ENCODE measurements around the gene TBX1.

TBX1 gene

GRCh38 chr22:19801340-19802000, 40.9 kb downstream of the TBX1 start:
- no peak for DNase-seq

DNA sequence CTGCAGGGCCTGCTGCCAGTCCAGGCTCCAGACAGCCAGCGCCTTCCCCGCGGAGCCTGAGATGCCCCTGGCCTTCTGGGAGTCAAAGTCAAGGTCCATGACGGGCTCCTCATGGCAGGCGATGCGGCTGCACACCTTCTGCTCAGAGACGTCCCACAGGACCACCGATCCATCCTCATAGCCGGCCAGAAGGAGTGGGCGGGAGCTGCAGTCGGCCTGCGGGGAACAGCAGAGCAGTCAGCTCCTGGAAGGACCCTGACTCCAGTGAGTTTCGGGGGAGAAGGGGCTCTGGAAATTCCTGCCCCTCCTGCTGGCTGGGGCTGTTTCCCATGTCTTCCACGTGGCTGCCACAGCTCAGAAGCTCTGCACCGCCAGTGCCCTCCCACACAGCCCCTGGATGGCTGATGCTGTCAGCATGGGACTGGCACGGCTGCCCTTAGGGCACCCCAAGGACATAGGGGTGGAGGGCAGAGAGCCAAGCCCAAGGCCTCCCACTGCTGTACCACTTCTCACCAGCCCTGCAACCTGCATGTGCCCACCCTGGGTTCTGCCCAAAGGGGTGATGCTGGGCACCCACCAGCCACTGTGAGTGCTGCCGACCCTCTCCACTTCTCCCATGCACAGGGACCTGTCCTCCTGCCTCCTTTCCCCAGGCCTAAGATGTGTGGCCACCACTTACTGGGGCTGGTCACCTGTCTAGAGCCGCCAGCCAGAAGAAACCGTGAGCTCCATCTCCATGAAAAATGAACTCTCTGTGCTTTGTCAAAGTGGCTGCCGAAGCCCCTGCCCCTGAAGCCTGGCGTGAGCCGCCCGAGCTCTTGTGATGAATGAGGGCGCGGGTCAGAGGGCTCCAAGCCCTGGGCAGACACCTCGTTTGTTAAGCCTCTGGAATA, 41.7 kb downstream of the TBX1 start:
- no peak for DNase-seq

DNA sequence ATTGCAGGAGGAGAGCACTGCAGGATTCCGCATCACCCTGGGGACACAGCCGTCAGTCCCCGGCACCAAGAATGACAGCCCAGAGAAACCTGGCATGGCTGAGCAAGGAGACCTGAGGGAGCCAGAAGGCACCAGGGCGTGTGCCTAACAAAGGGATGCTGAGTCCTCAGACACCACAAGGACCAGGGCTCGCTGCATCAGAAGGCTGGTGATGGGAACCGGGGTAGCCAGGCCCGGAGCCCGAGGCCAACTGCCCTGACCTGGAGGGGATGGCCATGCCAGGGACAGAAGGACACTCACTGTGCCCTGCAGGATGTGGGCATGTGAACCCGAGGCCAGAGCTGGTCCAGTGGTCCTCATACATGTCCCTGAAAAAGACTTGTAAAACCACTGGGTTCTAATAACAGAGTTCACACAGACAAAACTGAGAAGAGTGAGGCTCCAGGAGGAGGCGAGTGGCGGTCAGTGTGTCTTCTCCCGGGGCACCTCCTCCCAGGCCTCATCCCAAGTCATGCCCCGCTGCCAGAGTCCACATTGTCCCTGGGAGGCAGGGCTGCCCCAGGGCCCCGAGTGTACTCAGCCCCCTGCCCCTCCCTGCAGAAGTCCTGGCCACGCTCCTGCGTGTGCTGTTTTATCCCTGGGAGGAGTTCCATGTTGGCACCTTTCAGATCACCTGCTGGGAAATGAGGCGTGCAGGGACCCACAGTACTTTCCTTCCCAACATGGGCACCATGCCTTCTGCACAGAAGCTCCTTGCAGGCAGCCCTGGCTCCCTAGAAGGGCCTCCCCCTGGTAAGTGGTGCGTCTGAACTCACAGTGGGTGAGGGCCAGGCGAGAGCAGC, 42.5 kb downstream of the TBX1 start:
- no peak for DNase-seq

- DNase-seq = no peak
Measured at GRCh38 chr22:19803736-19804267, 43.2 kb downstream of the TBX1 start.

- DNase-seq = no peak
Measured at GRCh38 chr22:19805821-19806212, 45.2 kb downstream of the TBX1 start.

DNA sequence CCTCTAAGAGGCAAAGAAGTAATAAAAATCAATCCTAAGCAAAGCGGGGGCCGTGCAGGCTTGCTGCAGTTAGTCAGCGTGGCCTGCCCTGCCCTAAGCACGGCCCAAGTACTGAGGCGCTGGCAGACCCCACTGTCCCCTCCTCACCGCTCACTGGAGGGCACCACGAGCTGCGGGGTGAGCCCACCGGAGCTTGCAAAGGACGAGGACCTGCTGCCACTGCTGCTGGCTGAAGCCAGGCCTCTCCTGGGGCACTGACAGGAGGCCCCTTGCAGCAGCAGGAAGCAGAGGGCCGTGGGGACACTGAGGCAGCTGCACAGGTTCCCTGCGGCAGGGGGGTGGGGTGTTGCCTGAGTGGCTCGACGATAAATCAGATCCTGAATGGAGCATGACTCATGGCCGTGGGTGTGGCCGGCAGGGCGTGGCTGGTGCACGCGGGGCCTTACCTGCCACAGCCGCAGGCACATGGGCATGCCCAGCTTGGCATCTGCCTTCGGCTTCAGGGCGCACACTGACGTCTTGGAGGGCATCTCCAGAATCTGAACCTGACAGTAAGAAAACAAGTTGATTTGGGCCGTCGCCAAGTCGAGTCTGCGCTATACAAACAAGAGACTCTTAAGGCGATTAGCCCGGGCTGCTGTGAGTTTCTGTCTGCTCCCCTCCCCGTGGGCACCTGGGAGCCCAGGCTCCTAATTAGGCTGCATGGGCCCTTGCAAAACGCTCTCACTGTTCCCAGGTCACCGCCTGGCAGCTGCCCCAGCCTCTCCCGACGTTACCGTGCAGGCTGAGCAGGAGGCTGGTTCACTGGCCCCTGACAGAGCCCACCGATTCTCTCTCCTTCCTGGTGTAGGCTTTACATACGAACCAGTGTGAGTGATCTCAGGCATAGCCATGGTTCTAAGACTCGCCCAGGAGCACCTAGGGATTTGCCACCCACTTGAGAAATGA, 45.9 kb downstream of the TBX1 start:
- DNase-seq = no peak

DNA sequence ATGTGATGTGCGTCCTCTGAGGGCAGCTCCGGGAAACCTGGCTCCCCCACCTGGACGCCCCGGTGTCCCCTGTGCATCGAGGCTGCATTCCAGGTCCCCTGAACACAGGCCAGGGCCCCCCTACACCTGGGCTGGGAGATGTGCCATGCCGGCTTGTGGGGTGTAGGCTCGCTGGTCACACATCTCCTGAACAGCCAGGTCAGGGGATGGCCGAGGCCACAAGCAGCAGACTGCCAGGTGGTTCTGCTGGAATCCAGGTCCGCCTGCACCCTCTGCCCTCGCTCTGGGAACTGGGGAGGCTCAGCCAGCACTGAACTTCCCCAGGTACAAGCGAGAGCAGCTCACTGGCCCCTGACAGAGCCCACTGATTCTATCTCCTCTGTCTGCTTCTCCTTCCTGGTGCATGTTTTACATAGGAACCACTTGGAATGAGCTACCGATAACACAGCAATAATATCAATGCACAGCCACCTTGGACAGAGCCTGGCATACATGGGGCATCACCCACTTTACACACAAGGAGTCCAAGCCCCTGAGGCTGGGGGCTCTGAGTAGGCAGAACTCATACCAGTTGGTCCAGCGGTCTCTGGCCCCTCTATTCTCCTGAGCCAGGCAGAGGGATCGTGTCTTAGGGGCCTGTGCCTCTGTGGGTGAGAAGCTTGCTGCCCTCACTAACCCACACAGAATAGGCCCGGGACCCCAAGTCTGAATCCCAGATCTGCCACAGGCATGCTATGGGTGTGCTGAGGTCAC, 46.8 kb downstream of the TBX1 start:
- no peak for DNase-seq

DNA sequence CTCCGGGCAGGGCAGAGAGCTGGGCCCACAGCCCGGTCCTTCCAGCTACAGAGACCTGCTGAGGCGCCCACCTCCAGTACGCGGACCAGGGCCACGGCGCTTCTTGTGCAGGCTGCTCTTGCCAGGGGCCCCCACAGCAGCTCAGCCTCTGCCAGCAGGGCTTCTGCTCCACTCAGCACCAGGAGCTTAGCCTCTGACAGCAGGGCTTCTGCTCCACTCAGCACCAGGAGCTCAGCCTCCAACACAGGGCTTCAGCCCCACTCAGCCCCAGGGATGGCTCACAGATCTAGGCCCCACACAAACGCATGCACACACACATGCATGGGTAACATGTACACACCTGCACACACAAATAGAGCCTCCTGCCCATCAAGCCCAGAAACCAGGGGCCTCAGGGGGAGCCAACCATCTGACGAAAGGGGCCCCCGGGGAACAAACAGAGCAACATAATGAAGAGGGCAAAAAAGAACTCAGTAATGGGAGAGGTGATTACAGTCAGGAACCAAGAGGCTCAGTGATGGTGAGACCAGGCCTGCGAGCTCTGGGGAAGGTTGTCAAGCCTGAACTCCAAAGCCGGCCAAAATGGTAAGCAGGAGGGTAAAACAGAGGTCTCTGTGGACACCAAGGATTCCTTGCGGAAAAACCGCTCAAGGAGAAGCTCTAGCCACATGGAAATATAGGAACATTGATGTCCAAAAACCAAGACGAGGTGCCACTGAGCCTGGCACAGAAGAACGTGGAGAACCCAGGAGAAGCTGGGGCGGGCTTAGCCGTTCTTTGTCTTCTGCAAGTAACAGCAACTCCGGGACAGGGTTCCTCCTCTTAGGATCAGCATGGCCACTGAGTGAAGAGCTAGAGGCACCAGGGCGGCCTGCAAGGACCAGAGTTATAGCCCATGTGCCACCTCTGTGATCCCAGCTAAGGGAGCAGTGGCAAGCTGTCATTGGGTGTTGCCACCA, 47.6 kb downstream of the TBX1 start:
- DNase-seq = no peak

DNA sequence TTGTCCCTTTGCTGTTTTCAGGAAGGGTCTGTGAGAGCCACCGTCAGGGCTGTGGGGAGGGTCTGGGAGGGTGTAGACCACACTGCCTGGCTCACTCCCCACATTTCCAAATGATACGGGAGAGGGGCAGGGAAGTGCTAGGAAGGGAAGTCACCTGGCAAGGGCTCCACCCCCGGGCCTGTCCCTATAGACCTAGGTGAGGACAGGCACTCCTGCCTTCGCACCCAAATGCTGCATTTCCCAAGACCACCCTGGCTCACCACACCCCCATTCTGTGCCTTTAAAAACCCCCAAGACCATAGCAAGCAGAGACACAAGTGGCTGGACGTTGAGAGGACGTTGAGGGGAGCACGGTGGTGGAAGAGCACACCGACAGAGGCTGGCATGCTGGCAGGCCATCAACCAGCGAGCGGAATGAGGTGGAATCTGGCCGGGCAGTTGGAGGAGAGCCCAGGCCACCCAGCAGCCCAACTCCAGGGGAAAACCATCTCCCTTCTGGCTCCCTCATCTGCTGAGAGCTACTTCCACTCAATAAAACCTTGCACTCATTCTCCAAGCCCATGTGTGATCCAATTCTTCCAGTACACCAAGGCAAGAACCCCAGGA, 48.4 kb downstream of the TBX1 start:
- DNase-seq = no peak

GRCh38 chr22:19809741-19810140, 49.2 kb downstream of the TBX1 start:
- no peak for DNase-seq

GRCh38 chr22:19810381-19811201, 50.0 kb downstream of the TBX1 start:
- DNase-seq = no peak

- no peak for DNase-seq
Measured at GRCh38 chr22:19811211-19811621, 50.6 kb downstream of the TBX1 start.

DNA sequence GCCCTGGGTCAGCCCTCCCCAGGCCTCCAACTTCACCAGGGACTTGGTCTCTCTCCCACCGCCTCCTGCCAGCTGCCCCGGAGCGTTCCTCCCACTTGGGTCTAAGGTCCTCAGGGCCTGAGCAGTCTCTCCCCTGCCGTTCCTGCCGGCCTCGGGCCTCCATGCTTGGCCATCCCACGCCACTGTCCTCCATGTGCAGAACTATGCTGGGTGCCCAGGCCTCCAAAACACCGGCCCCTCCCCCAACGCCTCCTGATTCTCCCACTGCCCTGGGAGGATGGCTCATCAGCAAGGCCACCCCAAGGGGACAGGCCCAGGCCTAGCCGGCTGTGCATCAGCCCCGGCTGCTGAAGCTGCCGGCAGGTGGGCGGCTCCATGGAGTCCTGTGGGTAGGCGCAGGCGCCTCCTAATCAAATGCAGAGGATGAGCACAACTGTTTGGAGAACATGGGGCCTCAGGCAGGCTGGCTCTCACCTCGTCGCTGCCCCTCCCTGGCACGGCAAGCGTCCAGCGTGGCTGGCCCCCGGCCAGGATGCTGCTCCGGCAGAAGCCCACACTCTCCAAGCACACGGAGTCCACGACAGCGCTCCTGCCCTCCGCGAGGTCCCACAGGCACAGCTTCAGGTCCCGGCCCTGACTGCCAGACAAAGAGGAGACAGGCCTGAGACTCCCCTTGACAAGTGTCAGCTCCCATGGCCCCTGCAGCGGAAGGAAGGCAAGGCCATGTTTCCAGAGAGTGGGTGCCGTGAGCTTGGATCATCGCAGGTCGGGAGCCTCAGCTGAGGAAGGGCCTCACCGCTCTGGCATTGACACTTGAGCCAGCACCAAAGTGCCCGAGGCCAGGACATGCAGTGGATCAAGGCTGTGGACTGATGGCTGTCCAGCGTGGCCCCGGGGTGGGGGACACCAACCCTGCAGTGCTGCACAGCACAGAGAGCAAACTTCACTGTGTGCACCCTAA, 51.5 kb downstream of the TBX1 start:
- DNase-seq = no peak

DNA sequence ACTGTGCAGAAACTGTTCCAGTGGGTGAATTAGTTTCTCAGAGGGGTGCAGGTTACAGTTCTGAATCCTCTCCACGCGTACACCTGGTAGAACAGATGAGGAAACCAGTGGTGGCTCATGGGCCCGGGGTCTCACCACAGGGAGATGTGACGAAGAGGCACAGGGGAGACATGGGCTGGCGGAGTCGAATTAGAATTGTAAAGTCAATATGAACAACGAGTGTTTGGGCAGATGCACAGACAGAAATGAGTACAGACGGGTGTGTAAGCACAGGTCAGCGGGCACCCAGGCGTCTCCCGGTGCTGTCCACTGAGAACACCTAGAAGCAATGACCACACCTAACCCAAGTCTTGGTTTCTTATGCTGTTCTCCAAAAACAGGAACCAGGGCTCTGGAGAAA, 52.3 kb downstream of the TBX1 start:
- no peak for DNase-seq

DNA sequence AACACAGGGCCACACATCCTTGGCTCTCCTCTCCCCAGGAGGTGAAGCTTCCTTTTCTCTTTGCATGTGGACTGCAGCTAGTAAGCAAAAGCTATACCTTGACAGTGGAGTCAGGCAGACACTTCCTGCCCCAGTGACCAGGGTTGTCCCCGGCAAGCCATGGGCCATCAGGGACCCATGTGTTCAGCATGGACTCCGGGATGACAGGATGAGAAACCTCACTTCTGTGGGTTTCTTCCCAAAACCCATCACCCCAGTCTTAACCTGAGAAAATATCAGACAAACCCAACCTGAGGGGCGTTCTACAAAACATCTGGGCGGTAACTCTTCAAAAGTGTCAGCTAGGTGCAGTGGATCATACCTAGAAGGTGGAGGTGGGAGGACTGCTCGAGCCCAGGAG, 53.9 kb downstream of the TBX1 start:
- DNase-seq = no peak

DNA sequence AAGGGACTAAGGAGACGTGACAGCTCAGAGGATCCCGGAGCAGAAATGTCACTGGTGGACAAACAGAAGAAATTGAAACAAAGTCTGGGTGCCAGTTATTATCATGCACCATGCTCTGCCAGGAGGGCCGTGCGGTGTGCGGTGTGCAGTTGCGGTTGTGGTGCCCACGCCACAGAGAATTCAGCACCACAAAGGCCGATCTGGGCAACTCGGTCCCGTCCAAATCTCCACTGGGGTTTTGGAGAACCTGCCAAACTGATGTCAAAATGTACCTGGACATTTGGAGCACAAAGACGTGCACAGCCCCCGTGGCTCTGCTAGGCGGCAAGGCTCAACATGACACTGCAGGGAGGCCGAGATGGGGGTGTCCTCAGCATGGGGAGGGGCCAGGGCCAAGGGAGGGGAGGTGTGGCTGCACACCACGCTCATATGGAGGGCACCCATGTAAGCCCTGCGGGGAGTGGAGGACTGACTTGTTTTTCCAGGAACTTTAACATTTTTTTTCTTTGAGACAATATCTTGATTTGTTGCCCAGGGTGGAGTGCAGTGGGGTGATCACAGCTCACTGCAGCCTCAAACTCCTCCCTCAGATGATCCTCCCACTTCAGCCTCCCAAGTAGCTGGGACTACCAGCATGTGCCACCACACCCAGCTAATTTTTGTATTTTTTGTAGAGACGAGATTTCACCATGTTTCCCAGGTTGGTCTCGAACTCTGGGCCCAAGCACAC, 54.7 kb downstream of the TBX1 start:
- DNase-seq = no peak

GRCh38 chr22:19815823-19816290, 55.3 kb downstream of the TBX1 start:
- DNase-seq = no peak

Data from AML-193 (cell line).